Spinal cord (tissue), 10 donors: ENCODE measurements around the gene GOLIM4. TPM values are rescaled to one million over a fixed set of nuclear protein-coding genes. Genes with fewer than 3 reads are reported as not detected.
"Not testable (repeated sequence)": the region's sequence is repeated elsewhere in the genome, so short reads cannot be mapped to it uniquely, and the experiment has no call there.

Source experiments
- DNase-seq, 6 donors: peaks; one replicate each; pipeline versions ENCODE4 v3.0.0 to v3.0.0-alpha.2; 2013 to 2015; ENCODE audit warnings: low spot score in 6 of 6, low read depth in 4 of 6
- H3K27ac ChIP-seq: one replicate; pipeline ENCODE4 v1.5.1; 2013; ENCODE audit warnings: low read depth, low read length, control low read depth
- H3K27me3 ChIP-seq: one replicate; pipeline ENCODE4 v1.6.1; 2013; ENCODE audit warnings: low read length; ENCODE audit not compliant: control insufficient read depth, insufficient read depth
- H3K36me3 ChIP-seq: one replicate; pipeline ENCODE4 v1.6.1; 2013; ENCODE audit warnings: low read length; ENCODE audit not compliant: control insufficient read depth, insufficient read depth
- H3K4me1 ChIP-seq: one replicate; pipeline ENCODE4 v1.6.1; 2013; ENCODE audit warnings: low read length; ENCODE audit not compliant: control insufficient read depth, insufficient read depth
- H3K4me3 ChIP-seq: one replicate; pipeline ENCODE4 v1.5.1; 2013; ENCODE audit warnings: low read depth, low read length, control low read depth
- H3K9me3 ChIP-seq: one replicate; pipeline ENCODE4 v1.6.1; 2013; ENCODE audit warnings: low read length; ENCODE audit not compliant: control insufficient read depth, insufficient read depth
- WGBS: methylation state at CpG from one replicate; pipeline ENCODE4 v1.1.5; 2013; ENCODE audit warnings: missing lambda C conversion rate; ENCODE audit not compliant: insufficient coverage; 5-methylcytosine and 5-hydroxymethylcytosine counted together
- polyA plus RNA-seq, 2 donors: library from polyadenylated mRNA; unstranded; fragments of 120-200 nt; gene quantifications; one replicate each; pipeline ENCODE4 v1.2.1, GENCODE V29; 2013; ENCODE audit not compliant: insufficient read length in 2 of 2
- total RNA-seq, 2 donors: library from RNA; depleted of rRNA in 1 of 2; stranded (reverse); fragments of 120-200 nt in 1 of 2; fragments of >200 nt in 1 of 2; gene quantifications; one replicate each; pipeline versions ENCODE4 v1.2.3 to v1.2.4, GENCODE V29; 2013 to 2014
- donor health status: healthy.

Gene GOLIM4
- total and polyA plus RNA-seq, 4 donors, result 61.8 to 90.2 (median 64.2) TPM

GRCh38 chr3:168011280-168011679, 84.4 kb downstream of the GOLIM4 start:
- not testable (repeated sequence) for DNase-seq, H3K4me3 ChIP-seq, H3K27me3 ChIP-seq, H3K27ac ChIP-seq, H3K4me1 ChIP-seq, H3K9me3 ChIP-seq, H3K36me3 ChIP-seq
- 100% methylated on average over 10 of the region's 17 CpGs for WGBS

- Histone ChIP-seq H3K36me3 (peaks cover 4% of the 10 kb centered on the region), H3K4me3 (no peak overlapping the region), H3K9me3 (no peaks in the 10 kb centered on the region), H3K27ac (no peak overlapping the region), H3K4me1 (no peaks in the 10 kb centered on the region), H3K27me3 (no peaks in the 10 kb centered on the region)
- WGBS, result 100% methylated on average over 1 of the region's 2 CpGs
- no peak for DNase-seq
These were observed 89.1 kb downstream of the GOLIM4 start for GRCh38 chr3:168006584-168006983.

GRCh38 chr3:168003911-168004310, 91.8 kb downstream of the GOLIM4 start:
- no peaks in the 10 kb centered on the region for H3K9me3 ChIP-seq
- H3K27me3 ChIP-seq, result no peaks in the 10 kb centered on the region
- no peak for DNase-seq
- WGBS, result 38% methylated on average over 2 of the region's 4 CpGs
- no peak overlapping the region for H3K27ac ChIP-seq
- no peaks in the 10 kb centered on the region for H3K36me3 ChIP-seq
- no peak overlapping the region for H3K4me3 ChIP-seq
- H3K4me1 ChIP-seq, result no peaks in the 10 kb centered on the region

- 18% methylated on average over 1 of the region's 1 CpG for WGBS
These were observed 92.8 kb downstream of the GOLIM4 start for GRCh38 chr3:168002786-168003368.

GRCh38 chr3:168001244-168001643, 94.5 kb downstream of the GOLIM4 start:
- Histone ChIP-seq H3K27ac (no peak overlapping the region), H3K4me1 (no peaks in the 10 kb centered on the region), H3K27me3 (no peaks in the 10 kb centered on the region), H3K9me3 (no peaks in the 10 kb centered on the region), H3K4me3 (no peak overlapping the region), H3K36me3 (no peaks in the 10 kb centered on the region)
- DNase-seq, result no peak
- WGBS, result no CpG with 5 or more reads among the region's 1 CpG

More at GRCh38 chr3:168002786-168003368, 92.8 kb downstream of the GOLIM4 start:
- Histone ChIP-seq H3K4me3 (no peak overlapping the region), H3K27me3 (no peaks in the 10 kb centered on the region), H3K4me1 (no peaks in the 10 kb centered on the region), H3K27ac (no peak overlapping the region), H3K36me3 (no peaks in the 10 kb centered on the region), H3K9me3 (no peaks in the 10 kb centered on the region)
- peak in 1 of 6 donors; percentile 49 for DNase-seq

- DNase-seq, result no peak
- no CpG with 5 or more reads among the region's 5 CpGs for WGBS
These were observed 97.5 kb downstream of the GOLIM4 start for GRCh38 chr3:167998253-167998652.

GRCh38 chr3:167996514-167996913, 99.2 kb downstream of the GOLIM4 start:
- Histone ChIP-seq H3K4me1 (no peaks in the 10 kb centered on the region), H3K27me3 (no peaks in the 10 kb centered on the region), H3K4me3 (no peak overlapping the region), H3K36me3 (no peaks in the 10 kb centered on the region), H3K9me3 (no peaks in the 10 kb centered on the region), H3K27ac (no peak overlapping the region)
- no peak for DNase-seq
- no CpG with 5 or more reads among the region's 4 CpGs for WGBS

More at GRCh38 chr3:167998253-167998652, 97.5 kb downstream of the GOLIM4 start:
- Histone ChIP-seq H3K27me3 (no peaks in the 10 kb centered on the region), H3K36me3 (no peaks in the 10 kb centered on the region), H3K4me3 (no peak overlapping the region), H3K9me3 (no peaks in the 10 kb centered on the region), H3K4me1 (no peaks in the 10 kb centered on the region), H3K27ac (no peak overlapping the region)

GRCh38 chr3:167992381-167992780, 103.3 kb downstream of the GOLIM4 start:
- no peak overlapping the region for H3K4me3 ChIP-seq
- no peaks in the 10 kb centered on the region for H3K36me3 ChIP-seq
- H3K27ac ChIP-seq, result no peak overlapping the region
- no CpG with 5 or more reads among the region's 1 CpG for WGBS
- no peaks in the 10 kb centered on the region for H3K4me1 ChIP-seq
- H3K9me3 ChIP-seq, result no peaks in the 10 kb centered on the region
- H3K27me3 ChIP-seq, result no peaks in the 10 kb centered on the region
- no peak for DNase-seq

GRCh38 chr3:167991213-167991612, 104.5 kb downstream of the GOLIM4 start:
- DNase-seq, result no peak
- no peaks in the 10 kb centered on the region for H3K36me3 ChIP-seq
- no peaks in the 10 kb centered on the region for H3K9me3 ChIP-seq
- H3K27me3 ChIP-seq, result no peaks in the 10 kb centered on the region
- 53% methylated on average over 2 of the region's 6 CpGs for WGBS
- H3K4me3 ChIP-seq, result no peak overlapping the region
- no peak overlapping the region for H3K27ac ChIP-seq
- H3K4me1 ChIP-seq, result no peaks in the 10 kb centered on the region

- 90% methylated on average over 2 of the region's 6 CpGs for WGBS
- no peak for DNase-seq
- Histone ChIP-seq H3K4me3 (no peak overlapping the region), H3K36me3 (no peaks in the 10 kb centered on the region), H3K27me3 (no peaks in the 10 kb centered on the region), H3K9me3 (no peaks in the 10 kb centered on the region), H3K4me1 (no peaks in the 10 kb centered on the region), H3K27ac (no peak overlapping the region)
These were observed 105.7 kb downstream of the GOLIM4 start for GRCh38 chr3:167989999-167990398.
